Muscle of back (tissue), 11 donors: ENCODE results near the gene AMBP. TPM values are rescaled to one million over a fixed set of nuclear protein-coding genes. Genes with fewer than 3 reads are reported as not detected.

Source experiments
- DNase-seq, 3 donors: peaks; one replicate each; pipeline versions ENCODE4 v3.0.0 to v3.0.0-alpha.2; 2013
- polyA plus RNA-seq, 10 donors: library from polyadenylated mRNA; unstranded; fragments of 120-200 nt; gene quantifications; one replicate each; pipeline ENCODE4 v1.2.1, GENCODE V29; 2013; ENCODE audit not compliant: insufficient read length in 10 of 10

AMBP gene
- polyA plus RNA-seq, 10 donors = 0.15 to 2.4 (median 0.68) TPM; not detected in 7

DNA sequence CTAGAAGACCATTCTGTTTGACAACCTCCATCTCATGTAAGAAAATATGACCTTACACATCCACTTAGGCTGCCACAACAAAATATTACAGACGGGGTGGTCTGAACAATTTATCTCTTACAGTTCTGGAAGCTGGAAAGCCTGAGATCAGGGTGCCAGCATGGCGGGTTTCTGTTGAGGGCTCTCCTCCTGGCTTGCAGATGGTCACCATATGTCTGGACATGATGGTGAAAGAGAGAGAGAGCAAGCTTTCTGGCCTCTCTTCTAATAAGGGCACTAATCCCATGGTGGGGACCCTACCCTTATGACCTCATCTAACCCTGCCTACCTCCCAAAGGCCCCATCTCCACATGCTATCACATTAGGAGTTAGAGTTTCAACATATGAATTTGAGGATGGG lies 66.0 kb downstream of the AMBP start:
- DNase-seq = no peak

DNA sequence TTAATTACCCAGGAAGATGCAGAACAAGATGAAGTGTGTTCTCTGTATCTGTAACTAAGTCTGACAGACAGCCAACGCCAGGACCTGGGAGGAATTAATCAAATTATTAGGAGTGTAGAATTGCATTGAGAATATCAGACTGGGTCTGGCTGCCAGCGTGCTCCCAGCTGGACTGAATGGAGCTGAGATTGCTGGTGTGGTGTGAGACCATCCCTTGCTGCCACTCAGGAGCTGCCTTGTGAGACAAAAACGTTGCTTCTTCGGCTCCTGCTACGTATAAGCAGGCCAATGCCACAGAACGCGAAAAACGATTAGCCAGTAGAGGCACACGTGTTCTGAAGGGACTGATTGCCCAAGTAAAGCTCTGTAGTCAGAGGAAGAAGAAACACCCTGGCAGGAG lies 66.8 kb downstream of the AMBP start:
- DNase-seq = no peak

Other genes with a start within 250 kb of the AMBP start
- gene ZNF618, start 202.0 kb downstream of the AMBP start, polyA plus RNA-seq = 10 to 100 TPM; 11.8 to 22.7 (median 14.6) TPM
- 1 to 10 TPM in 1 of 10 donors, under 1 TPM in 7, not detected in 2; 0.19 to 5.1 (median 0.52) TPM for gene KIF12, start 21.0 kb upstream of the AMBP start, polyA plus RNA-seq
- gene COL27A1, start 77.2 kb upstream of the AMBP start, polyA plus RNA-seq = 10 to 100 TPM; 23.5 to 47.3 (median 33.0) TPM
- 1 to 10 TPM in 1 of 10 donors, under 1 TPM in 8, not detected in 1; 0.22 to 1.0 (median 0.69) TPM for gene ORM1, start 244.8 kb upstream of the AMBP start, polyA plus RNA-seq